H9 (cell line): ENCODE results near the gene TTC3. TPM values are rescaled to one million over a fixed set of nuclear protein-coding genes. Genes with fewer than 3 reads are reported as not detected.

Source experiments
- DNase-seq: peaks from one replicate; pipeline ENCODE4 v3.0.0-alpha.2; 2017
- H2AFZ ChIP-seq: one replicate; pipeline ENCODE4 v1.6.1; 2013; ENCODE audit warnings: mild to moderate bottlenecking, low read length, control low read depth, moderate library complexity
- H2AK5ac ChIP-seq: 2 replicates; pipeline ENCODE4 v1.6.1; 2013; ENCODE audit warnings: low read length, control low read depth, mixed read lengths; ENCODE audit not compliant: insufficient read length
- H2BK120ac ChIP-seq: one replicate; pipeline ENCODE4 v1.6.1; 2013; ENCODE audit warnings: low read depth, mild to moderate bottlenecking, low read length, control low read depth, inconsistent platforms; ENCODE audit not compliant: poor library complexity, severe bottlenecking
- H2BK12ac ChIP-seq: 2 replicates; pipeline ENCODE4 v1.6.1; 2013; ENCODE audit warnings: low read length, control low read depth, mixed read lengths, low read depth; ENCODE audit not compliant: insufficient read length
- H2BK15ac ChIP-seq: 2 replicates; pipeline ENCODE4 v1.6.1; 2013; ENCODE audit warnings: low read depth, low read length, control low read depth
- H2BK20ac ChIP-seq: one replicate; pipeline ENCODE4 v1.6.1; 2013; ENCODE audit warnings: low read depth, mild to moderate bottlenecking, low read length, control low read depth, inconsistent platforms; ENCODE audit not compliant: poor library complexity, severe bottlenecking
- H2BK5ac ChIP-seq: 2 replicates; pipeline ENCODE4 v1.6.1; 2013; ENCODE audit warnings: low read length, control low read depth, mixed read lengths; ENCODE audit not compliant: insufficient read length
- H3K14ac ChIP-seq: 2 replicates; pipeline ENCODE4 v1.6.1; 2013; ENCODE audit warnings: low read length, control low read depth; ENCODE audit not compliant: insufficient read depth
- H3K18ac ChIP-seq: 2 replicates; pipeline ENCODE4 v1.6.1; 2013; ENCODE audit warnings: low read depth, mild to moderate bottlenecking, mixed read lengths, low read length, control low read depth; ENCODE audit not compliant: insufficient read length
- H3K23ac ChIP-seq: 2 replicates; pipeline ENCODE4 v1.6.1; 2013; ENCODE audit warnings: low read length, control low read depth, mixed read lengths, low read depth; ENCODE audit not compliant: insufficient read length
- H3K23me2 ChIP-seq: 2 replicates; pipeline ENCODE4 v1.6.1; 2013; ENCODE audit warnings: low read depth, mild to moderate bottlenecking, mixed read lengths, low read length, control low read depth; ENCODE audit not compliant: insufficient read length, poor library complexity, severe bottlenecking
- H3K27ac ChIP-seq: 2 replicates; pipeline ENCODE4 v1.5.1; 2013; ENCODE audit warnings: low read length, control low read depth, mixed read lengths, low read depth; ENCODE audit not compliant: insufficient read length
- H3K27me3 ChIP-seq: 2 replicates; pipeline ENCODE4 v1.6.1; 2013; ENCODE audit warnings: low read length, control low read depth, inconsistent platforms; ENCODE audit not compliant: insufficient read depth
- H3K4ac ChIP-seq: 2 replicates; pipeline ENCODE4 v1.6.1; 2013; ENCODE audit warnings: low read depth, mild to moderate bottlenecking, control low read depth, inconsistent platforms, low read length, moderate library complexity
- H3K4me1 ChIP-seq: 2 replicates; pipeline ENCODE4 v1.6.1; 2013; ENCODE audit warnings: low read length, control low read depth, inconsistent platforms; ENCODE audit not compliant: insufficient read depth
- H3K4me2 ChIP-seq: 2 replicates; pipeline ENCODE4 v1.6.1; 2013; ENCODE audit warnings: low read length, control low read depth, mixed read lengths; ENCODE audit not compliant: insufficient read length, insufficient read depth
- H3K56ac ChIP-seq: 2 replicates; pipeline ENCODE4 v1.6.1; 2013; ENCODE audit warnings: low read depth, mild to moderate bottlenecking, mixed read lengths, low read length, control low read depth; ENCODE audit not compliant: insufficient read length
- H3K79me1 ChIP-seq: 2 replicates; pipeline ENCODE4 v1.6.1; 2013; ENCODE audit warnings: low read depth, mild to moderate bottlenecking, moderate library complexity, low read length, control low read depth, inconsistent platforms; ENCODE audit not compliant: insufficient read depth, poor library complexity, severe bottlenecking
- H3K79me2 ChIP-seq: 2 replicates; pipeline ENCODE4 v1.6.1; 2013; ENCODE audit warnings: low read length, control low read depth, inconsistent platforms; ENCODE audit not compliant: insufficient read depth
- H3K9ac ChIP-seq: 2 replicates; pipeline ENCODE4 v1.6.1; 2013; ENCODE audit warnings: low read length, control low read depth, mixed read lengths; ENCODE audit not compliant: insufficient read length; ENCODE audit errors: extremely low read depth
- H3K9me3 ChIP-seq: one replicate; pipeline ENCODE4 v1.6.1; 2013; ENCODE audit warnings: low read depth, low read length, inconsistent platforms; ENCODE audit not compliant: control insufficient read depth
- H3T11ph ChIP-seq: one replicate; pipeline ENCODE4 v1.6.1; 2013; ENCODE audit warnings: mild to moderate bottlenecking, low read length, control low read depth, inconsistent platforms
- H4K20me1 ChIP-seq: one replicate; pipeline ENCODE4 v1.6.1; 2013; ENCODE audit not compliant: control insufficient read depth, insufficient read length, insufficient read depth
- H4K5ac ChIP-seq: 2 replicates; pipeline ENCODE4 v1.6.1; 2013; ENCODE audit warnings: low read depth, mild to moderate bottlenecking, mixed read lengths, low read length, control low read depth; ENCODE audit not compliant: insufficient read length
- H4K8ac ChIP-seq: replicated peaks from 2 replicates; pipeline ENCODE4 v1.6.1; 2013; ENCODE audit warnings: low read length, control low read depth, mixed read lengths, low read depth; ENCODE audit not compliant: insufficient read length
- H4K91ac ChIP-seq: 2 replicates; pipeline ENCODE4 v1.6.1; 2013; ENCODE audit warnings: low read depth, mild to moderate bottlenecking, moderate library complexity, mixed read lengths, low read length, control low read depth; ENCODE audit not compliant: insufficient read length
- H3K27ac Mint-ChIP-seq, 3 experiments: 2 replicates in 2 of 3; 3 replicates in 1 of 3; pipeline ENCODE4 v1.8.0; 2020 to 2021; ENCODE audit warnings: mixed read lengths in 3 of 3, mild to moderate bottlenecking in 1 of 3, moderate library complexity in 1 of 3
- H3K27me3 Mint-ChIP-seq: 2 replicates; pipeline ENCODE4 v1.8.0; 2021; ENCODE audit warnings: low read depth, mild to moderate bottlenecking, moderate library complexity, mixed read lengths
- H3K36me3 Mint-ChIP-seq, 3 experiments: 2 replicates in 2 of 3; 3 replicates in 1 of 3; pipeline ENCODE4 v1.8.0; 2020 to 2021; ENCODE audit warnings: low read depth in 3 of 3, mixed read lengths in 3 of 3; ENCODE audit not compliant: insufficient read depth in 1 of 3
- H3K4me1 Mint-ChIP-seq, 2 experiments: 2 replicates each; pipeline ENCODE4 v1.8.0; 2020; ENCODE audit warnings: mixed read lengths in 2 of 2
- H3K4me3 Mint-ChIP-seq, 2 experiments: 2 replicates in 1 of 2; 3 replicates in 1 of 2; pipeline ENCODE4 v1.8.0; 2020 to 2021; ENCODE audit warnings: mild to moderate bottlenecking in 2 of 2, mixed read lengths in 2 of 2, moderate library complexity in 1 of 2
- H3K9me3 Mint-ChIP-seq, 2 experiments: 2 replicates in 1 of 2; 3 replicates in 1 of 2; pipeline ENCODE4 v1.8.0; 2020; ENCODE audit warnings: mild to moderate bottlenecking in 2 of 2, mixed read lengths in 2 of 2, moderate library complexity in 1 of 2
- CTCF ChIP-seq: fragments of 200-600 bp; sonication (generic); conservative IDR thresholded peaks from 3 replicates; pipeline ENCODE4 v1.8.0; 2021; ENCODE audit warnings: antibody characterized with exemption, mild to moderate bottlenecking
- WGBS: extraction: QIAGEN DNeasy Blood & Tissue Kit; methylation state at CpG from one replicate; pipeline ENCODE4 v1.1.7; 2013; ENCODE audit warnings: missing lambda C conversion rate, low lambda C conversion rate, mixed read lengths; ENCODE audit not compliant: insufficient read length; ENCODE audit errors: extremely low coverage; 5-methylcytosine and 5-hydroxymethylcytosine counted together
- total RNA-seq: library from RNA; stranded (reverse); gene quantifications from 2 replicates; pipeline ENCODE4 v1.2.1, GENCODE V29; 2021

TTC3 gene
- total RNA-seq, 1 experiment from 2014 or later: 46.5 TPM

GRCh38 chr21:37100316-37100715 is 27.3 kb downstream of the TTC3 start:
- Mint-ChIP-seq H3K27ac (no peak overlapping the region), H3K4me1 (no peaks in the 10 kb centered on the region), H3K36me3 (peaks cover 0 to 18% (median 0%) of the 10 kb centered on the region in 3 experiments; a peak in 3 of 7 replicates), H3K4me3 (no peak overlapping the region), H3K9me3 (no peaks in the 10 kb centered on the region), H3K27me3 (no peaks in the 10 kb centered on the region)
- Histone ChIP-seq H2AFZ (no peak overlapping the region), H2BK5ac (no peak overlapping the region), H4K8ac (no peak overlapping the region), H4K5ac (no peak overlapping the region), H3K79me2 (no peaks in the 10 kb centered on the region), H3K9ac (no peak overlapping the region), H3K4ac (no peak overlapping the region), H2AK5ac (no peak overlapping the region), H3K56ac (no peak overlapping the region), H2BK120ac (no peak overlapping the region), H3K23ac (no peak overlapping the region), H2BK12ac (no peak overlapping the region), H3K14ac (no peak overlapping the region), H3K18ac (no peak overlapping the region), H4K91ac (no peak overlapping the region), H3K79me1 (no peaks in the 10 kb centered on the region), H2BK15ac (no peak overlapping the region), H3K23me2 (no peaks in the 10 kb centered on the region), H3K27me3 (no peaks in the 10 kb centered on the region), H3K4me1 (no peaks in the 10 kb centered on the region), H4K20me1 (no peaks in the 10 kb centered on the region), H3K9me3 (no peaks in the 10 kb centered on the region), H3K4me2 (no peak overlapping the region), H3K27ac (no peak overlapping the region), H2BK20ac (no peak overlapping the region), H3T11ph (no peak overlapping the region)
- no peak for TF ChIP-seq CTCF
- WGBS: no CpG with 5 or more reads among the region's 6 CpGs
- no peak for DNase-seq
